BE2C (cell line): ENCODE results near the gene TTBK2.

Source experiments
- DNase-seq: peaks from one replicate; pipeline ENCODE4 v3.0.0-alpha.2; 2020
- H3K27me3 ChIP-seq: fragments of 250-450 bp; sonication (Bioruptor Pico); 2 replicates; pipeline ENCODE4 v1.5.1; 2020; ENCODE audit warnings: mild to moderate bottlenecking
- H3K36me3 ChIP-seq: fragments of 250-450 bp; sonication (Bioruptor Pico); 2 replicates; pipeline ENCODE4 v1.5.1; 2020; ENCODE audit warnings: mild to moderate bottlenecking
- H3K4me1 ChIP-seq: fragments of 250-450 bp; sonication (Bioruptor Pico); 2 replicates; pipeline ENCODE4 v1.5.1; 2020
- H3K4me3 ChIP-seq: 2 replicates; pipeline ENCODE4 v1.5.1; 2011; ENCODE audit warnings: low read depth, low read length
- H3K9me3 ChIP-seq: fragments of 250-450 bp; sonication (Bioruptor Pico); 2 replicates; pipeline ENCODE4 v1.5.1; 2020
- CTCF ChIP-seq: IDR thresholded peaks from 2 replicates; pipeline ENCODE4 v1.5.1; 2012; ENCODE audit warnings: mild to moderate bottlenecking, low read depth, low read length

The TTBK2 gene

GRCh38 chr15:42736793-42737528, 183.6 kb downstream of the TTBK2 start, which contains the start of gene CDAN1:
TSS of gene CDAN1 (minus strand) at chr15:42737128. CDS start at chr15:42737102, 26 bp downstream.
- Histone ChIP-seq H3K4me1 (peaks cover 17% of the 10 kb centered on the region), H3K4me3 (peak within 1 kb of the TSS; percentile 70), H3K36me3 (peaks cover 16% of the 10 kb centered on the region), H3K27me3 (no peaks in the 10 kb centered on the region), H3K9me3 (no peaks in the 10 kb centered on the region)
- DNase-seq, result peak; percentile 95
- no peak for TF ChIP-seq CTCF

- TF ChIP-seq CTCF, result no peak
These were observed 184.3 kb downstream of the TTBK2 start for GRCh38 chr15:42736178-42736792.

GRCh38 chr15:42735382-42736165, 185.0 kb downstream of the TTBK2 start:
- DNase-seq, result no peak
- peaks cover 30% of the 10 kb centered on the region for H3K36me3 ChIP-seq
- H3K27me3 ChIP-seq, result no peaks in the 10 kb centered on the region
- peaks cover 10% of the 10 kb centered on the region for H3K4me1 ChIP-seq
- H3K4me3 ChIP-seq, result peak overlapping the region; percentile 70
- no peaks in the 10 kb centered on the region for H3K9me3 ChIP-seq
- TF ChIP-seq CTCF, result no peak

More at GRCh38 chr15:42736178-42736792, 184.3 kb downstream of the TTBK2 start:
- peaks cover 23% of the 10 kb centered on the region for H3K36me3 ChIP-seq
- H3K27me3 ChIP-seq, result no peaks in the 10 kb centered on the region
- no peak for DNase-seq
- H3K4me1 ChIP-seq, result peaks cover 13% of the 10 kb centered on the region
- H3K9me3 ChIP-seq, result no peaks in the 10 kb centered on the region
- peak overlapping the region; percentile 70 for H3K4me3 ChIP-seq

- no peaks in the 10 kb centered on the region for H3K27me3 ChIP-seq
- no peaks in the 10 kb centered on the region for H3K9me3 ChIP-seq
- TF ChIP-seq CTCF, result no peak
- DNase-seq, result no peak
- H3K4me3 ChIP-seq, result no peak overlapping the region
- peaks cover 5% of the 10 kb centered on the region for H3K4me1 ChIP-seq
- H3K36me3 ChIP-seq, result peaks cover 37% of the 10 kb centered on the region
These were observed 186.4 kb downstream of the TTBK2 start for GRCh38 chr15:42734076-42734672.

- no peak for TF ChIP-seq CTCF
- Histone ChIP-seq H3K27me3 (no peaks in the 10 kb centered on the region), H3K9me3 (no peaks in the 10 kb centered on the region), H3K36me3 (peaks cover 45% of the 10 kb centered on the region), H3K4me1 (no peaks in the 10 kb centered on the region), H3K4me3 (no peak overlapping the region)
- no peak for DNase-seq
These were observed 187.6 kb downstream of the TTBK2 start for GRCh38 chr15:42733027-42733426.
